NCI-H446 (cell line): ENCODE results near the gene CLEC10A.
"Not testable (repeated sequence)": the region's sequence is repeated elsewhere in the genome, so short reads cannot be mapped to it uniquely, and the experiment has no call there.

ENCODE experiments used
- DNase-seq, 2 experiments: peaks; one replicate each; lab custom pipeline; 2025; lab: John Stamatoyannopoulos, UW

The CLEC10A gene

DNA sequence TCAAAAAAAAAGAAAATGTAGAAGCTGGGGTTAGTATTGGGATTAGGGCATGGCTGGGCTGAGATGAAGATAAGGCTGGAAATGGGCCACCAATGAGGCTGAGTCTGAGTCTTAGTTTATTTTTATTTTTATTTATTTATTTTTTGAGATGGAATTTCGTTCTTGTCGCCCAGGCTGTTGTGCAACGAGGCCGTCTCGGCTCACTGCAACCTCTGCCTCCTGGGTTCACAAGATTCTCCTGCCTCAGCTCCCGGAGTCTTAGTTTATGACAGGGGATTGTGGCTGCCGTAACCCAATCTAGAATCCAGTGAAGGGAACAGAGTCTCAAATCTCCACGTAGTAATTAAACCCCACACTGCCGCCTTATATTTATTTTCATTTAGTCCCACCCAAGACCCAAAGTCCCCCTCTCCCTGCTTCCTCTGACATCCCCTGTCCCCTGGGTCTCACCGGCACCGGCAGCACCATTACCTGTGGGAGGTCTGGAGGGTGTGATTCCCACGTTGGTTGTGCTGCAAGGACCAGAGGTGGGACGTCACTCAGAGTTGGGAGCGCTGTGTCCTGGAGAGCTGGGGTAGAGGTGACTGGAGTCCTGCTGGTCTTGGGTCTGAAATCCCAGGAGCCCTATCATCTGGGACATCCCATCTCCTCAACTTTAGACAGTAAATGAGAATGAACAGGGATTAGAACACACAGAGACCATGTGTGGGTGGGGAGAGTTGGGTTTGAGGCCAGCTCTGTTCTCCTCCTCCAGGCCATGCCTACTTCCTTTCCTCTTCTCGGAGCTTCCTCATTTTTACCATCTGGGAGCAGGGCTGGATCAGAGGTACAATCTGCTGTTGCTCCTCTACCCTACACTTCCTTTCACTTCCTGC, at the start of gene CLEC10A:
TSS of gene CLEC10A (minus strand) at position 671 of the 875 bp plus-strand sequence. CDS start 1,439 bp downstream, outside the sequence.
- no peak for DNase-seq

DNA sequence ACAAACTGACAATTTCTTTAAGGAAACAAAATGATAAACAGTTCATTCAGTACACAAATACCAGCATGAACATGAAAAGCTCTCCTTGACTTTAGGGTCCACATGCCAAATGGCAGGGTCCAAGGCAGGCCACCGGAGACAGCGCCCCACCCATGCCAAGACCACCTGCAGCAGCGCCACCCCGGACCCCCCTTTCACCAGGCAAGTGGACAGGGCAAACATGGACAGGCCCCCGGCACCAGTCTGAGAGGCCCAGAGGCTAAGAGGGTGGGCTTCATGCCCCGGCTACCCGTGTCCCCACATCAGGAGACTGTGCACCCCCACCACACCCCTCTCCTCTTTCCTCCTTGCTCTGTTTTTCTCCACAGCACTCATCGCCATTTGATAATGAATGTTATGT, 49.3 kb upstream of the CLEC10A start:
- no peak for DNase-seq

DNA sequence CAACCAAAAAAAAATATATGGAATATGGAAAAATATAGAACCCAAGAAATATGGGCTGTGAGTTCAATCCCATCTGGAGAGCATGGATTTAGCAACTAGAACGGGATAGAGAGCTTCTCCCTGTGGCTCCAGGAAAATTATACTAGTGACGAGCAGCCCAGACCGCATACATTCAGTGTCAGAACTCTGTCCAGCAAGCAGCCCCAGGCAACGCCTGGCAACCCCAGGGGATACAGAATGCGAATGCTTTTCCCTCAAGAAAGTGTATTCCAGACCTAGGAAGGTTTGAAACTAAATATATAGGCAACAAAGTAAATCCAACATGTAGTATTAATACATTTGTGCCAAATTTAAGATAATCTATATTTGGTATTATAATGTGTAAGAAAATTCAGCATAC, 48.1 kb upstream of the CLEC10A start:
- no peak for DNase-seq

DNA sequence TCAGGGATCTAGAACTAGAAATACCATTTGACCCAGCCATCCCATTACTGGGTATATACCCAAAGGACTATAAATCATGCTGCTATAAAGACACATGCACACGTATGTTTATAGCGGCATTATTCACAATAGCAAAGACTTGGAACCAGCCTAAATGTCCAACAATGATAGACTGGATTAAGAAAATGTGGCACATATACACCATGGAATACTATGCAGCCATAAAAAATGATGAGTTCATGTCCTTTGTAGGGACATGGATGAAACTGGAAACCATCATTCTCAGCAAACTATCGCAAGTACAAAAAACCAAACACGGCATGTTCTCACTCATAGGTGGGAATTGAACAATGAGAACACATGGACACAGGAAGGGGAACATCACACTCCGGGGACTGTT, 47.5 kb upstream of the CLEC10A start:
- DNase-seq, result not testable (repeated sequence)

GRCh38 chr17:7126386-7126785, 46.3 kb upstream of the CLEC10A start:
- not testable (repeated sequence) for DNase-seq

GRCh38 chr17:7124923-7125322, 44.9 kb upstream of the CLEC10A start:
- no peak for DNase-seq

GRCh38 chr17:7123844-7124243, 43.8 kb upstream of the CLEC10A start:
- DNase-seq, result no peak

DNA sequence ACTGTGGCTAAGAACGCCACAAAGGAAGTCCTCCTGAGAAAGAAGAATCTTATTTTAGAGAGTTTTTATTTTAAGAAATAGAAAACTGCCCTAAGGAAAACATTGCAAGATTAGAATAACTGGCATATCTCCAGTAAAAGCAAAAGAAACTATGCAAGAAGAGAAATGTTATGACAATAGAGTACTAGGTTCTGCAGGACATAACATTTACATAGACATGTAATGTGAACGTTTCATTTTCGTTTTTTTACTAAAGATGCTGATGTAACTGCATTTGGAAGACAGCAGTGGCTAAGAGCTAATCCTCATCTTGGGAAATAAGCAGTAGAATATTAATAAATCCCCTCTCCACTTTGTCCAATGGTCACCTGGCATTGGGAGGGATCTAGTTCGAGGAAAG, 42.3 kb upstream of the CLEC10A start:
- no peak for DNase-seq

DNA sequence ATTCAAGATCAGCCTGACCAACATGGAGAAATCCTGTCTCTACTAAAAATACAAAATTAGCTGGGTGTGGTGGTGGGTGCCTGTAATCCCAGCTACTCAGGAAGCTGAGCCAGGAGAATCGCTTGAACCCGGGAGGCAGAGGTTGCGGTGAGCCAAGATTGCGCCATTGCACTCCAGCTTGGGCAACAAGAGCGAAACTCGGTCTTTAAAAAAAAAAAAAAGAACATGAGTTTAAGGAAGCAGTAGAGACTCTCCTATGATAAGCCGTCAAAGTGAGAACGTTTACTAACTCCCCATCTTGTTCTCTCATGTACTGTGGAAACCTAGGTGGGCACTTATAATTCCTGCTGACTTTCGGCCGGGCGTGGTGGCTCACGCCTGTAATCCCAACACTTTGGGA, 40.6 kb upstream of the CLEC10A start:
- DNase-seq, result not testable (repeated sequence)

DNA sequence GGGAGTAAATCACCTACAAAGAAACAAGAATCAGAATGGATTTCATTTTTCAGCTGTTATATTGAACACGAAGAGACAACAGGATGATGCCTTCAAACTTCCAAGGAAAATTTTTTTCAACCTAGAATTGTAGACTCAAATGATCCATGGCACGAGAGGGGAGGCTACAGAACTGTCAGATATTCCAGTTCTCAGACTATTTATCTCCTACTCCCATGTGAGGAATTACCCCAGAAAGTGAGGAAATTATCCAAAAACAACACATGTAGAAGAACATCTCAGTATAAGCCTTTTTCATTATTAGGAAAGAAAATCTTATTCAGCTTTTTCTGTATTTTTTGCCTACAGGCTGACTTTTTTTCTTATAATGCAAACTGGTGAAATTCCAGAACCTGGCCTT, 40.1 kb upstream of the CLEC10A start:
- DNase-seq, result no peak

DNA sequence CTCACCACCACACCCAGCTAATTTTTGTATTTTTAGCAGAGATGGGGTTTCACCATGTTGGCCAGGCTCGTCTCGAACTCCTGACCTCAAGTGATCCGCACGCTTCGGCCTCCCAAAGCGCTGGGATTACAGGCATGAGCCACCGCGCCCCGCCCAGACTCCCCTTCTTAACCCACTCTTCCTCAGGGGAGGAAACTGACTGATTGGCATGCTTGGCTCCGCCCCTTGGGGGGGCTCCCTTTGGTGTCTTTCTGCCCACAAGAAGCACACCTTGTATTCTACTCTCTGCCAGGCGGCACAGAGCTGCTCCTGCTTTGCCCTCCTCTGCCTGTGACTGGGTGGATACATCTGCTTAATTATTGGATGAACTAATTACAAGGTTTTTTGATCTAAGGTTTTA, 39.3 kb upstream of the CLEC10A start:
- no peak for DNase-seq

DNA sequence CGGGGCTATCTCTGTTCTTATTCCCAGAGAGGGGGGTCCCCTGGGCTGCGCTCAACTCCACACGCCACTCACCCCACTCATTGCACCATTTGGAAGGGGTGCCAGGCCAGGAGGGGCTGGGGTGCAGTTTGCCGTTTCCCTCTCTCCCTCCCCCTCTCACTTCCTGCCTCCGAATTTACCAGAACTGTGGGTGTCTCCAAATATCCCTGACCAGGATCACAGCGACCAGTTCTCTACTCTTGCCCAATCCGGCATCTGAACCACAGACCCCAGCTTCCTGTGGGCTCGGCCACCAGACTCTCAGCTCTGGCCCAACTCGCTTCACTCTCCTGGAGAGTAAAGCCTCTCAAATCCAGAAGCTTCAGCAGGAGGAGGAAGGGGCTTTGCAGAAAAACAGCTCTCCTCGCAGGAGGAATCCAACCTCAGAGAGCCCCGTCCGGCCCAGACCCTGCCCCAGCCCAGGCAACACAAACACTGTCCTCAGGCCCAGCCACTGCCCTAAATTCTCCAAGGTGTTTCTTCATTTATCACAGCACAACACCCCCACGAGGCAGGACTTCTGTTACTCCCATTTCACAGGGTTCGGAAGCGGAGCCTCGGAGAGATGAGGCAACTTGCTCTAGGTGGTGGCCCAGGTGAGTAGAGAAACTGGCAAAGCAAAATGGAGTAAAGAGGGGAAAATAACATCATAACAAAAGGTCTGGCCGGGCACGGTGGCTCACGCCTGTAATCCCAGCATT, 35.0 kb upstream of the CLEC10A start:
- DNase-seq, result no peak

DNA sequence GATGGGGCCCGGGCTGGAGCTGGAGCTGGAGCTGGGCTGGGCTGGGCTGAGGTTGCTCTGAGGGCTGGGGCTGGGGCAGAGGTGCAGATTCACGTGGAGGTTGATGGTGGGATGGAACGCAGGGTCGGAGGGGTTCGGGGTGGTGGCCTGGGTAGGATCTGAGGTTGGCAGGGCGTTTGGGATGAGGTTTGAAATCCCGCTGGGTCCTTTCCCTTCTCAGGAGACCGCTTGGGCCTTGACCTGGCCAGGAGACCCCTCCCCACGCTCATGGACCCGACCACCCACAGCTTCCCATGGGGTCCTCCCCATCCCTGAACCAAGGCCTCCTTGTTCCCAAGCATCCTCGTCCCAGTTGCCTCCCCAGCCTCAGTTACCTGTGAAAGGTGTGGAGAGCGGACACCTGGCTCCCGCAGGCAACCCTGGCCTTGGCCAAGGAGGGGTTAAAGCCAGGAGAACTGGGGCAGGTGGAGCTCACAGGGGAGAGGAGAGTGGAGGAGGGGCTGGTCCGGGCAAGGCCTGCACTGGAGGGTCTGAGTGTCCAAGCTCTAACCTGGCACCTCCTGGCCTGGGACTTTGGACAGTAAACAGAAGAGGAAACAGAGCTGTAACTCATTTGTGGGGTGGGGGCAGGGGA, 34.3 kb upstream of the CLEC10A start, which contains the start of gene ASGR2:
TSS of gene ASGR2 (minus strand) at position 582 of the 634 bp plus-strand sequence. CDS start 582 bp downstream, outside the sequence.
- no peak for DNase-seq

GRCh38 chr17:7113273-7114071, 33.4 kb upstream of the CLEC10A start:
- no peak for DNase-seq

- no peak for DNase-seq
Measured at GRCh38 chr17:7112510-7113108, 32.6 kb upstream of the CLEC10A start.

DNA sequence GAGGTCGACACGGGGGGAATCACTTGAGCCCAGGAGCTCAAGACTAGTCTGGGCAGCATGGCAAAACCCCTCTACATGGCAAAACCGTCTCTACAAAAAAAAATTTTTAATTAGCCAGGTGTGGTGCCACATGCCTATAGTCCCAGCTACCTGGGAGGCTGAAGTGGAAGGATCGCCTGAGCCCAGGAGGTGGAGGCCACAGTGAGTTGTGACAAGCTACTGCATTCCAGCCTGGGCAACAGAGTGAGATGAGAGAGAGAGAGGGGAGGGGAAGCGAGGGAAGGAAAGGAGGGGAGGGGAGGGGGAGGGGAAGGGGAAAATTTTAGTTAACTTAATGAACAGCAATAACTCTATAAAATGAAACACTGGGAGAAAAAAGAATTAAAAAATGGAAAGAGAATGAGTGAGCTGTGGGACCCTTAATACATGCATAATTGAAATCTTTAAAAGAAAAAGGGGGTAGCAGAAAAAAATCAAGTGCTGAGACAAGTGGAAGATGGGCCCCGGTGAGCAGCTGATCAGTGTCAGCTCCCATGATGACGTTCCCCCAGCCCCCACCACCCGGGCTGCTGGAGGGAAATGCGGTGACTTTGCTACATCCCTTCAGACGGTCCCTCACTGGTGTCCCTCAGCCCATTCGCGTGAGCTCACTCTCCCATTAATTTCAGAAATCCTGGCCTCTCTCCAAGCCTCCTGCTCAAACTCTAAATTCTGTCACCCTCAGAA, 31.9 kb upstream of the CLEC10A start:
- DNase-seq, result no peak

GRCh38 chr17:7110617-7111306, 30.7 kb upstream of the CLEC10A start:
- no peak for DNase-seq

DNA sequence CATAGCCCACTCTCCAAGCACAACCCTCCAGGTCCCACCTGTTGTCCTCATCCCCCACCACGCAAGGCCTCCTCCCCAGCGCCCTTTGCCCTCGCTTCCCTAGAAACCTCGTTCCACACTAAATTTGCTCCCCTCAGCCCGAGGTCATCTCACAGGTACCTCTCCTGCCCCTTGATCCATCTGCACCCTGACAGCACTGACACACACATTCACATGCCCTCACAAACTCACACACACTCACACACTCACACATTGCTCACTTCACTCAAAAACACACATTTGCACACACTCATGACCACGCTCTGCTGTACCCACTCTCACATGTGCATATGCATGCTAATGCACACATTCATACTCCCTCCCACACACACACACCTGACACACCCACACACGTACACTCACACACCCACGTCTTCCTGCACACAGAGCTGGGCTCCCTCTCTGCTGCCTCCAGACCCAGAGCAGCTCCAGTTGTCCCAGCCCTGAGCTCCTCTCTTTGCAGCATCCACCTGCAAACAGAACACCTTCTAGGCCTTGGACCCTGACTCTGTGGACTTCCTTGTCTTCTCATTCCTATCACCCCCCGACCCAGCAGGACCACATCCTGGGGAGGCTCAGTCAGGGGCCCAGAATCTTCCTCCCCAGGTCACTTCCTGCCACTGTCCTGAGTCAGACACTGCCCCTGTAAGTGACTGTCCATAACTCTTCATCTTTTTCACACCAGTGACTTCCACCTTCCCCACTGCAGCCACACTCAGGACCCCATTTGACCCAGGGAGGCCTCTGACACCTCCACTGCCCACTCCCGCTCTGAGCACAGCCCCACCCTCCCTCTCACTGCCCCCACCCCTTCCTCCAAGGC, 29.6 kb upstream of the CLEC10A start:
- no peak for DNase-seq

- DNase-seq, result no peak
Measured at GRCh38 chr17:7108981-7109380, 28.9 kb upstream of the CLEC10A start.
